Jurkat, Clone E6-1 (cell line): Measurements from ENCODE around the gene TSPO.
A peak's percentile ranks its signal among the peaks of the same experiment; 100 is the strongest.

ENCODE experiments used
- DNase-seq: peaks from one replicate; pipeline ENCODE4 v3.0.0-alpha.2; 2011; ENCODE audit warnings: low read depth, low spot score
- H3K4me3 ChIP-seq: 2 replicates; pipeline ENCODE4 v1.5.1; 2011; ENCODE audit warnings: mild to moderate bottlenecking, low read length, control low read depth, moderate library complexity

TSPO gene

DNA sequence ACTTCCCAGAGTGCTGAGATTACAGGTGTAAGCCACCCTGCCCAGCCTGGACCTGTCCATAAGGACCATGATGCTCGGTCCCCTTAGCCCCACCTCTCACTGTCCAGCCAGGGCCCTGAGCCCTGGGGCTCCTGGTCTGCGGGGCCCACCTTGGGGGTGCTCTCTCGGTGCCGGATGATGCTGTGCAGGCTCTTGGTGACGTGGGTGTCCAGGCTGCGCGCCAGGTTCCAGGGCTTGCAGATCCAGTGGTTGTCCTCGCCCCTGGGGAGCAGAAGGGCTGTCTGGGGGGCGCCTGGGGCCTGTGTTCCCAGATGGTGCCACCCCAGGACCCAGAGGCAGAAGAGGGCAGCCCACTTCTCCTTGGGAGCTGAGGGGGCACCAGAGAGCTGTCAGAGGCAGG is 22.2 kb downstream of the TSPO start:
- no peak for DNase-seq
- H3K4me3 ChIP-seq = no peak overlapping the region

DNA sequence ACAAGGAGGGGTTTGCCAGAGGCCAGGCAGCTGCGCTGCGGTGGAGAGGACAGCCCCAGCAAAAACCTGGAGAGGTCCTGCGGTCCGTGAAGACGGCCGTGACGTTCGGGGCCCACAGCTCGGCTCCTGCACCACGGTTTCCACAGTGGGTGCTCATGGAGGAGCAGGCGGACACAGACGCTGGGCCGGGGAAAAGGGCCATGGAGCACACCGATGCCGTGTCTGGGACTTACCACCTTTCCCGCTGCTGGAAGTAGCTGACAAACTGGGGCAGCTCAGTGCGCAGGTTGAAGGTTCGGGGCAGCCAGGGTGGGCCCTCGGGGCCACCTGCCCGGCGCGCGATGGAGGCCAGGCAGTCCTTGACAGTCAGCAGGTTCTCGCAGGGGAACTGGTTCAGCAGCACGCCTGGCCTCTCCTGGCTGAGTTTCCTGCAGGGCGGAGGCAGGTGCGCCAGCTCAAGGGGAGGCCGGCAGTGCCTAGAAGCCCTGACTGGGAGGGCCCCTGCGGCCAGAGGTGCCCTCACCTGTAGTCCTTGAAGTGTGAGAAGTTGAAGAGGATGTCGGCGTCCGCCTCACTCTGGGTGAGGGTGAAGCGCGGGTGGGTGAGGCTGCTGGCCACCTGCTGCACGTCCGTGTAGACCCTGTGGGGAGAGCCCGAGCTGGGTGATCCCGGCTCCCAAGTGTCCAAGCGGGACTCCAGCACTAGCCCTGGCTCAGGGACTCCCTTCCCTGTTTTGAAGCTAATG is 22.8 kb downstream of the TSPO start:
- no peak overlapping the region for H3K4me3 ChIP-seq
- DNase-seq = no peak

DNA sequence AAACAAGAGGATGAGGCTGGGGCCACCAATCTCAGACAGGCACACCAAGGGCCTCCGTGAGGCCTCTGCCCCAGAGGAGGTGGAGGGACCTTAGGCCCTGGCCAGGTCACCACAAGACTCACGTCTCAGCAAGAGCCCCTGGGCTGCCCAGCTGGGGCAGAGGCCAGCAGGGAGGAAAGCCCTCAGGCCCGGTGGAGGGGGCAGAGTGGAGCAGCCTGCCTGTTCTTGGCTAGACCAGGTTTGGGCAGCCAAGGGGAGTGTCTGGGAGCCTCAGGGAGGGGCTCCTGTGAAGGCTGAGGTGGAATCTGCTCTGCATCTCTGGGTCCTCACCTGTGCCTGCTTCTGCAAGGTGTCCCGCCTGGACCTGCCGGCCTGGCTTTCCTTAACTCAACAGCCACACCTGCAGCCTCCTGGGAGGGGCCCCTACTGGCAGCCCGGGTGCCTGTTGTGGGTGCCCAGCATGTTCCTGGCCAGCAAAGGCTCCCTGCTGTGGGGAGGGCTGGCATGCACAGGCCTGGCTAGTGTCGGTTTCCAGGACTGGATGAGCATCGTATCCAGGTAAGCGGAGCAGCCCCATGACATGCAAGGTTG is 23.7 kb downstream of the TSPO start:
- H3K4me3 ChIP-seq = no peak overlapping the region
- no peak for DNase-seq

DNA sequence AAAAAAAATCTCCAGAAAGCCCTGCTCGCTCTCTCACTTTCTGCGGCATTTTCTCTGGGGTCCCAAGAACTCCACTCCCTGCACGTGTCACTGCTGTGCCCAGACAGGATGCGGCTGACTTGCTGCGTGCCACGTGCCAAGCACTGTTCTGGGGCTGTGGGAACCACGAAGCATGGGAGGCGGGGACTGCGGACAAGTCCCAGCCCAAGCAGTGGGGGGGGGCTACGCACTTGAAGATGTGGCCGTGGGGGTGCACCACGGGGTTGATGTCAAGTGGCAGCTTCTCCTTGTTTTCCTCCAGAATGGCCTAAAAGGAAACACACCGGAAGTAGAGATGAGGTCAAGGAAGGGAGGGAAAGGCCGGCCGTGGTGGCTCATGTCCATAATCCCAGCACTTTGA is 24.7 kb downstream of the TSPO start:
- no peak overlapping the region for H3K4me3 ChIP-seq
- no peak for DNase-seq

DNA sequence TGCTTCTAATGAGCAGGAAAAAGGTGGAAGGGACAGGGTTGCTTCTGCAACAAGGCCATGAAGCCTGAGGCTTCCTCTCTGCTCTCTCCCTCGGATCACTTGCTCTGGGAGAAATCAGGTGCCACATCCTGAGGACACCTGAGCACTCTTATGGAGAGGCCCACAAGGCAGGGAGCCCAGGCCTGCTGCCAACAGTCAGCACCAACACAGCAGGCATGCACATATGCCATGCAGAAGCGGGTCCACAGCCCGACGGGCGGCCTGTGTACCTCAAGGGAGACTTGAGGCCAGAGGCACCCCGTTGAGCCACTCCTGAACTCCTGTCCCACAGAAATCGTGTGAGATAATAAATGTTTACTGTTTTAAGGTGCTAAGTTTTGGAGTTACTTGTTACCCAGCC is 26.1 kb downstream of the TSPO start:
- no peak for DNase-seq
- no peak overlapping the region for H3K4me3 ChIP-seq

DNA sequence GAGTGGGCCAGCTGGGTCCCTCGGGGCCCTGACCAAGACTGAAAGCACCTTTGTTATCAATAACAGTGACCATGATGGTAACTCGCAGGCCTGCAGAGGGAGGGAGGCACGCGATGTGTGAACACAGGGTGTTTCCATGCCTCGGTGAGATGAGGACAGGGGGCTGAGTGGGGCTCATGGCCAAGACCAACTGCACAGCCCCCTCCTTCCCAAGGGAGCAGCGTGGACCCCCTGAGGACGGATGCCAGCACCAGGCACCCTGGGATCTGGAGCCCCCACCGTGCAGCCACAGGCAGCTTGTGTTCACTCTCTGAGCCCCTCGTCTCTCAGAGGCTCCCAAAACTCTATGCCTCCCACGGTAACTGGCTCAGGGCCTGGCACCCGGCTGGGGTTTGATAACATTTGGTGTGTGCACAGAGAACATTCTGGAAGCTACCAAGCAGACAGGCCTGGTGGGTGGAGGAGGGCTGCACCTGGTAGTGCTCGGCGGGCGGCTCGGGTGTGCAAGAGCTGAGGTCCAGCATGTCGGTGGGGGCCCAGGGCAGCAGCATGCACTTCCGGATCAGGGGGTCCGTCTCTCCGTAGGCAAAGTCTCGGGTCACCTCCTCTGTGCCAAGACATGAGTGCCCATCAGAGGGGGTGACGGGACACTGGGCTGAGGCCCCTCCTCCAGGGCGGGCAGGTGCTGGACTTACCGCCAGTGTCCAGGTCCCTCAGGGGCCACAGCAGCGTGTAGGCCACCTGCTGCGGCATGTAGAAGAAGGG is 28.0 kb downstream of the TSPO start:
- no peak for DNase-seq
- no peak overlapping the region for H3K4me3 ChIP-seq

DNA sequence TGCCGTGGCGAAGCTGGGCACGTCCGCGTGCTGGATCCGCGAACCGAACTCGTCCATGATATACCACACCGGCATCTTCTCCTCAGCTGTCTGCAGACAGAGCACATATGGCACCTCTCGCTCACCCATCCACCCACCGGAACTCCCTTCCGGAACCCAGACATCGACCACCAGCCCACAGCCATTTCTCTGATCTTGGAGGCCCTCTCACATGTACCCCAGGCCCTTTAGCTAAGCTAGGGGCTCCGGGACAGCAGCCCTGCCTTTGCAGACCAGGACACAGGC is 28.5 kb downstream of the TSPO start:
- no peak for DNase-seq
- no peak overlapping the region for H3K4me3 ChIP-seq

DNA sequence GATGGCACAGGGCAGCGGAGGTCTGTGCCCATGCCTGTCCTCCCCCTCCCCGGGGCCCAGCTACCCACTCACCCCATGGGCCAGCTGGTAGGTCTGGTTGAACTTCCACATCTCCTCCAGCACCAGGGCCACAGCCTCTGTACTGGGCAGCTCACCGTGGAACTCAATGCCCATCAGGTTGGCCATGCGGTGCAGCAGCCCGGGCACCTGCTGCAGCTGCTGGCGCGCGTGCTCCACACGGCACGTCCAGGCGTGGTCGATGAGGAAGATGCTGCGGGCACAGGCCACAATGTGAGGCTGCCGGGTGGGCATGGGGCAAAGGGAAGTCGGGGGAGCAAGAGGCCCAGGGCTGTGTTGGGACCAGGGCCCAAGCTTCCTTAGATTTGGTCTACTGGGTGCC is 29.3 kb downstream of the TSPO start:
- no peak for DNase-seq
- no peak overlapping the region for H3K4me3 ChIP-seq

DNA sequence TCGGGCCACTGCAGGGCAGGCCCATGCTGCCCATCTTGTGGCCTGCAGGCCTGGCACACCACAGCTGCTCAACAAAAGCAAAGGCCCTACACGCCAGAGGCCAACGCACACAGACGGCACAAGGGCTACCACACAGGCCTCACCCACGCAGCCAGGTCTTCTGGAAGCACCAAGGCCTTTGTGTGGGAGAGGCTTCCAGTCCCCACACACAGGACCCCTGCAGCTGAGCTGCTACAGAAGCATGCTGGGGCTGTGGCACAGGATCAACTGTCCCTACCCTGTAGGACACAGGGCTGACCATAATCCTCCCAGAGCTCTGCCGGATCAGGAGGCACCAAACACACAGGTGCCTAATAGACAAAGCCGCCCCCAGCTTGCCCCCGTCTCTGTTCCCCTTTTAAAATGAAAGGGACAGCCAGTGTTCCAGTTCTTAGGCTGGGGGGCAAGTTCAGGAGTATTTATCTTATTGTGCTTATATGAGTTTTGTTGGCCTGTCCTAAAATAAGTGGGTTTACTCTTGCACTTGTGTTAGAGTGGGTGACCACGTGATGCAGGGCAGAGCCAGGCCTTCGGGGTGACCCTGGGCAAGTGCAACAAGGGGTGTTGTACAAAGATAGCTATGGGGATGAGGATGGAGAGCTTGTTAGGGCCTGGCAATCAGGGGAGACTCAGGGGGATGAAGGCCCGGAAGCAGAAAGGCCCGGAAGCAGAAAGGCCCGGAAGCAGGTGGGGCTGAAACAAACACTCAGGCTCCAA is 30.1 kb downstream of the TSPO start:
- H3K4me3 ChIP-seq = no peak overlapping the region
- DNase-seq = no peak

DNA sequence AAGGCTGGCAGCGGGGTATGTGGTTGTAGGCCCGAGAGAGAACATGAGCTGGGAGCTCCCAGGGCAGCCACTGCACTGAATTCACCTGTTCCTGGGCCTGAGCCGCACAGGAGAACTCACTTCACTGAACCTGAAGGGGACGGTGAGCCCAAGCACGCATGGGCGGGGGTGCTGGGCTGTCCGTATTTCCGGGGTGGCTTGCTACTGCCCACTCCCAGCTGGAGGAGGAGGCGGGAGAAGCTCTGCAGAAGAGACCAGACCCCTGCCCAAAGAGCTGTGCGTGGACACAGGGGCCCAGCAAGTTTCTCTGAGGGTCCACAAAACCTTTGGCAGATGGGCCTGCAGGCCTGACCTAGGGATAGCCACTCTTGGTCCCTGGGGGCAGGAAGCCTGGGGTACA is 30.8 kb downstream of the TSPO start:
- DNase-seq = no peak
- H3K4me3 ChIP-seq = no peak overlapping the region

DNA sequence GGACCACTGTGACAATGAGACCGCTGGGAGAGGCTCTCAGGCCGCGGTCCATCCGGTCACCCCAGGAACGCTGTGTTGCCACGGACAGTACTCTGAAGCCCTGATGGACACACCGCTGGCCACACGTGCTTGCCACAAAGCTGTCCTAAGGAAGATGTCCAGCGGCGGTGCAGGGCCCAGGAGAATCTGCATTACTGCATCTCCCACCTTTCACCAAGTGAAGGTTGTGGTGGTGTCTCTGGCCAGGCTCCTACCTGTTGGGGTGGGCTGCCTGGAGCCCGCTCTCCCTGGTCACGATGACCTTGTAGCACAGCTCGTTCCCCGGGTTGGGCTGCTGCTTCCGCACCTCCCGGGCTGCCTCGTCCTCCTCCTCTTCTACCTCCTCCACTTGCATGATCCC is 31.4 kb downstream of the TSPO start:
- no peak overlapping the region for H3K4me3 ChIP-seq
- no peak for DNase-seq

DNA sequence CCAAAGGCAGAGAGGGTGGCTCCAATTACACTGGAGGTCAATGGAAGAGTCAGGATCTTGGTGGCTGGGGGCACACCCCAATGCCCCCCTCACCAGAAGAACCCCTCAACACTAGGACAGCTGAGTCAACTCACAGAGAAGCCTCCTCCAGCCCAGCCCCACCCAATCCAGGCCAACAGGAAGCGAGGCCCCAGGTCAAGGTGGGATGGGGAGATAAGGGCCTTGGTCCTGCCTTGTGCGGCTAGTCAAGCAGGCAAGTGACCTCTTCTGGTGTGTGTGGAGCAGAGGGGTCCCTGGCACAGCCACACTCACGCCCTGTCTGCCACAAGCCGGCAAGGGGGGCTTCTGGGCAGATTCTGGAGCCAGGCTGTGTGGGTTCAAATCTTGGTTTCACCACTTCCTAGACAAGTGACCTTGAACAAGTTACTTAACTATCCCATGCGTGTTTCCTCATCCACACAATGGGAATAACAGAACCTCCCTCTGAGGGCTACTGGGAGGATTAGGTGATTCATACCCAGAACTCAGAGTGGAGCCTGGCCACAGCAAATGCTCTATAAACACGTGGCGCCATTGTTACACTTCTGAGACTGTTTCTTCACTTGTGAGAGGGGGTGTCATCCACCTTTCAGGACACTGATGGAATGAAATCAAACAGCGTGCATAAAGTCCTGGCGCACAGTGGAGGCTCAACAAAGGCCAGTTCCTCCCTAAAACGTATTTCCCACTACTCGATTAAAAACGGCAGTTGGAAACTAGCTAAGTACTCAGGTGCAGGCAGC is 32.3 kb downstream of the TSPO start:
- no peak overlapping the region for H3K4me3 ChIP-seq
- no peak for DNase-seq

DNA sequence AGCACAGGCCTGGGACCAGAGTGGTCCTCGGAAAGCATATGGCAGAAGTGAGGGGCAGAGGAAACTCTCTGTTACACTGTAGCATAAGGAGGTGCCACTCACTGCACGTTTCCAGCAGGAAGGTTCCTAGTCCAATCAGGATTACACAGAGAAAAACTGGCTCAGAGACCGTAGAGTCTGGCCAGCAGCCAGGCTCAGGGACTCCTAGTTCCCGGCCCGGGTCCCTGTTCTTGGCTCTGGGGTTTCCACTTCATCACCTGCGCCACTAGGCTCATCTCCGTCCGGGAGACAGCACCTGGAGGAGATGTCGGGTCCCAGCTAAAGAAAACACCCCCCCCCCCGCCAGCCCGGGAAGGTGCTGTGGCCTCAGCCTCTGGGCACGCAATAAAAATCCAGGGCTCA is 34.5 kb downstream of the TSPO start:
- DNase-seq = no peak
- H3K4me3 ChIP-seq = peak overlapping the region; percentile 87

DNA sequence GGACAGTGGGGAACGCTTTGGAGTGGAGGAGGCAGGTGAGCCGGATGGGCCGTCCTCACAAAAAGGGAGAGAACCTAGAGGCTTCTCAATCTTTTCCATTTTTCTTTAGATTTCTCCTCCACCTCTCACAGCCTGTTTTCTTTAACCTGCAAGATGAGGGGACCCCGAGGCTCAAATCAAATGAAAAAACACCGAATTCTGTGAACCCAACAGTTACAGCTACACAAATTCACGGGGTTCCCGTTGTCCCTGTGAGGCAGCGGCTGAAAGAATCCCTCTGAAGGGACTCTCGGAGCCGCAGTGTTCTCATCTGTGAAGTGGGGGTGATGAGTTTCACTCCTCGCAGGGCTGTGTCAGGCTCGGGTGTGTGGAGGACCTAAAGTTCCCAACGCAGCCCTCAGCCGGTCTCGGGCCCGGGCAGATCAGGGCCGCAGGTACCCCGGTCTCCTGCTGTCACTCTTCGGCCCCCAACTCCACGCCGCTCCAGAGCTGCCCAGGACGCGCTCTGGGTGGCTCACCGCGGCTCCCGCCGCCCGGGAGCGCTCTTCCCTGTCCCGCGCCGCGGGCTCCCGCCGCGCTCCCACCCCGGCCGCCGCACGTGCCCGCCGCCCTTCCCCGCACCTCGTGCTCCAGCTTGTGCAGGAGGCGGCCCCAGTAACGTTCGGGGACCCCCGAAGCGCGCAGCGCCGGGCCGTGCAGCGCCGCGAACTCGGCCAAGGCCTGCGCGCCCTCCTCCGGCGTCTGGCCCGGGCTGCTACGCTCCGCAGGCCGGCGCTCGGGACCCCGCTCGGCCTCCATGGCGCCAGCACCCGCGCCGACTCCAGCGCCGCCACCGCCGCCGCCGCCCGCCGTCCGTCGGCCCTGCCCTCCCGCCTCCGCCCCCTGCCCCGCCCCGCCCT is 35.2 kb downstream of the TSPO start, which contains the start of gene TTLL12:
TSS of gene TTLL12 (minus strand) at position 863 of the 899 bp plus-strand sequence. CDS start at position 798, 65 bp downstream.
- DNase-seq = no peak
- peak within 1 kb of the TSS; percentile 87 for H3K4me3 ChIP-seq

DNA sequence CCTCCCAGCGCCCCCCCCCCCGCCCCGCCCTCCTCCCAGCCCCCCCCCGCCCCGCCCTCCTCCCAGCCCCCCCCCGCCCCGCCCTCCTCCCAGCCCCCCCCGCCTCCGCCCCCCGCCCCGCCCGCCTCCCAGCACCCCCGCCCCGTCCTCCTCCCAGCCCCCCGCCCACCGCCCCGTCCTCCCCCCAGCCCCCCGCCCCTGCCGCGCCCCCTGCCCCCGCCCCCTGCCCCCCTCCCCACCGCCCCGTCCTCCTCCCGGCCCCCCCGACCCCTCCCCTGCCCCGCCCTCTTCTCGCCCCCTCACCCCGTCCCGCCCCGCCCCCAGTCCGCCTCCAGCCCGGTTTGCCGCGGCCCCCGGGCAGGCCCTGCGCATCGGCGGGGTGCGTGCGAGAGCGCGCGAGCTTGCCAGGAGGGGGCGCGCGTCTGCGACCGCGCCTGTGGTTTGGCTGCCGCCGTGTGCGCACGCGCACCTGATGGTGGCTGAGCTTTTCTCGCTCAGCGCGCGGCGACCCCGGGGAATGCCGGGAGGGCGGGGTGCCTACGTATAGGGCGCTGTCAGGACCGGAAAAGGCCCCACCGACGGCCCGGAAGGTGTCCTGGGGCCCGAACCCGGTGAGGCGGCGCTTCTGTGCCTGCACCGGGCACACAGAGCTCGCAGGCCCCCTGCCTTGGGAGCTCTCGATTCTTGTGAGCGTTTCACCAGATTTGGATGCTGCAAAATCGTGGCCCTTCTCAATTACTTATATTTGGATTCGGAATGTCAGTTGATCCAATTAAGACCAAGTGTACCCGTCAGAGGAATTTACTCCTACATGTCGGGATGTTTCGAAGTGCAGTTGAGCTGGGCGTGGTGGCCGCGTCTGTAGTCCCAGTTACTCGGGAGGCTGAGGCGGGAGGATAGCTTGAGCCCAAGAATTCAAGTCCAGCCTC is 36.1 kb downstream of the TSPO start:
- DNase-seq = peak; percentile 94
- H3K4me3 ChIP-seq = peak overlapping the region; percentile 75

DNA sequence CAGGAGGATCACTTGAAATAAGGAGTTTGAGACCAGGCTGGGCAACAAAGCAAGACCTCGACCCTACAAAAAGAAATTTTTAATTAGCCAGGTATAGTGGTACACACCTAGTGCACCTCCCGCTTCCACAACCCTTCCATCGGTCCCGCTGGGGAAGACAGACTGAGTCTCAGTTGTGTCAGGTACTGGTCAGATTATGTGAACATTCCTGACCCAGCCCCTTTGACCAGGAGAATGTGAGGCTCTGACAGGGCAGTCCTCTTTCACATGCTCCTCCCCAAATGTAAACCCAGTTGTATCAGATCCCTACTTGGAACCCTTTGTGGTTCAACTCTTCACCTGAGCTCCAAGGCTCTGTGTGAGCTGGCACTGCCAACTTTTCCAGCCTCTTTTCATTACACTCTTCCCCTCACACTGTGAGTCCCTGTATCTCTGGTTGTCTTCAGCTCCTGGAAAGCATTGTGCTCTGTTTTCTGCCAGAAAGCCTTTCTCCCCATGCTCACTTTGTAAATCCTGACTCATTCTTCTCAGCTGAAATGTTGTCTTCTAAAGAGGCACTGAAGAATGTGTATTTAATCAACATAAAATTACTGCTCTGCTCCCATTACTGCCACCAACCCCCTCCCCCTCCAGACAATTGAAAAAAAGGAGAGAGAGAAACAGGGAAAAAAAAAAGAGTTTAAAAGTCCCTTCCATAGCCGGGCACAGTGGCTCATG is 37.6 kb downstream of the TSPO start:
- DNase-seq = no peak
- no peak overlapping the region for H3K4me3 ChIP-seq

DNA sequence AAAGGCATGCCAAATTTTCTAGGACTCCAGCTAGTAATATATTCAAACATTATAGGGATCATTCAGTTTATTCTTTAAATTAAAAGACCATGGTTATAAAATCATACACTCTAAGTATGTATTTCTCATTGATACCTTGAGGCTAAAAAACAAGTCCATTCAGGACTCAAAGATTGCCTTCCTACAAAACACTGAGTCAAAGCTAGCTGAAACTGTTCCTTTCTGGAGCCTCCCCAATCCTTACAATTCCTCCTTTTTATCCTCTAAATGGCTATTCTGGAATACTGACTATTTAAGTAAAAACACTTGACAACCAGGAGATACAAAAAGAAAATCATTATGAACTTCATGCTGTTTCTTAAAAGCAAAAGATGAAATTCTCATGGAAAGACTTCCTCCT is 40.5 kb downstream of the TSPO start:
- DNase-seq = no peak
- H3K4me3 ChIP-seq = no peak overlapping the region
